ENCODE data around the gene L3MBTL4.

DNA sequence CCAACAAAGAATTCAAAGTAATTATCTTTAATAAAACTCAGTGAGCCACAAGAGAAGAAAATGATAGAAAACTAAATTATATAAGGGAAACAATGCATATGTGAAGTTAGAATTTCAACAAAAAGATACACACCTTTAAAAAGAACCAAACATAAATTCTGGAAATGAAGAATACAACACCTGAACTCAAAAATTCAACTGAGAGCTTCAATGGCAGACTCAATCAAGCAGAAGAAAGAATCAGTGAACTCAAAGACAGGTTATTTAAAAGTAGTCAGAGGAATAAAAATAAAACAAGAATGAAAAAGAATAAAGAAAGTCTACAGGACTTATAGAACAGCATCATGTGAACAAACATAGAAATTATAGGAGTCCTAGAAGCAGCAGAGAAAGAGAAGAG, 73.4 kb downstream of the L3MBTL4 start:
- no peak for TF ChIP-seq POLR2A (IDR thresholded peaks at IDR 0.05; ENCODE audit: low read depth, low read length)
- TF ChIP-seq POLR2AphosphoS5 (IDR thresholded peaks at IDR 0.05; ENCODE audit: low read depth, low read length), result no peak

Measured in GM12891 (cell line).